Uterus (tissue), 2 donors: ENCODE measurements around the gene ANKRD26.
"Not testable (repeated sequence)": the region's sequence is repeated elsewhere in the genome, so short reads cannot be mapped to it uniquely, and the experiment has no call there.

ENCODE experiments used
- POLR2A ChIP-seq, 2 donors: fragments of 450-650 bp; IDR thresholded peaks; one replicate each; pipeline ENCODE4 v1.6.1; 2016; ENCODE audit warnings: antibody characterized with exemption in 2 of 2, mild to moderate bottlenecking in 1 of 2, moderate library complexity in 1 of 2
- TF ChIP-seq, protein P1 (sequence below), 4 experiments: fragments of 200-600 bp in 2 of 4; fragments of 450-650 bp in 2 of 4; sonication (generic) in 2 of 4; IDR thresholded peaks; one replicate each; pipeline ENCODE4 v1.5.1; 2016 to 2019; ENCODE audit warnings: antibody characterized with exemption in 4 of 4, mild to moderate bottlenecking in 2 of 4, moderate library complexity in 1 of 4

DNA sequence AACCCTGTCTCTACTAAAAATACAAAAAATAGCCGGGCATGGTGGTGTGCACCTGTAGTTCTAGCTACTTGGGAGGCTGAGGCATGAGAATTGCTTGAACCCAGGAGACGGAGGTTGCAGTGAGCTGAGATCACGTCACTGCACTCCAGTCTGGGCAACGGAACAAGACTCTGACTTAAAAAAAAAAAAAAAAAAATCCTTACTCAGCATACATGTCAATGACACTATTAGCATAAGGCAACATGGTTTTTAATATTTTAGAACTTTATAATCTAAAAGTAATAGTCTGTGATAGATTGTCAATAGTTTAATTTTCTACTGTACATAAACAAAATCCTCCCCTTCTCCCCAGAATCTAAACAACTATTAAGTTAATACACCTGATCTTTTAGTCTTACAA is 55.0 kb downstream of the ANKRD26 start:
- TF ChIP-seq, protein P1, sequence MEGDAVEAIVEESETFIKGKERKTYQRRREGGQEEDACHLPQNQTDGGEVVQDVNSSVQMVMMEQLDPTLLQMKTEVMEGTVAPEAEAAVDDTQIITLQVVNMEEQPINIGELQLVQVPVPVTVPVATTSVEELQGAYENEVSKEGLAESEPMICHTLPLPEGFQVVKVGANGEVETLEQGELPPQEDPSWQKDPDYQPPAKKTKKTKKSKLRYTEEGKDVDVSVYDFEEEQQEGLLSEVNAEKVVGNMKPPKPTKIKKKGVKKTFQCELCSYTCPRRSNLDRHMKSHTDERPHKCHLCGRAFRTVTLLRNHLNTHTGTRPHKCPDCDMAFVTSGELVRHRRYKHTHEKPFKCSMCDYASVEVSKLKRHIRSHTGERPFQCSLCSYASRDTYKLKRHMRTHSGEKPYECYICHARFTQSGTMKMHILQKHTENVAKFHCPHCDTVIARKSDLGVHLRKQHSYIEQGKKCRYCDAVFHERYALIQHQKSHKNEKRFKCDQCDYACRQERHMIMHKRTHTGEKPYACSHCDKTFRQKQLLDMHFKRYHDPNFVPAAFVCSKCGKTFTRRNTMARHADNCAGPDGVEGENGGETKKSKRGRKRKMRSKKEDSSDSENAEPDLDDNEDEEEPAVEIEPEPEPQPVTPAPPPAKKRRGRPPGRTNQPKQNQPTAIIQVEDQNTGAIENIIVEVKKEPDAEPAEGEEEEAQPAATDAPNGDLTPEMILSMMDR (IDR thresholded peaks at IDR 0.05) = not testable (repeated sequence)
- not testable (repeated sequence) for TF ChIP-seq POLR2A (IDR thresholded peaks at IDR 0.05)
